Liver (tissue), 9 donors: ENCODE measurements around the gene PHLPP2. TPM values are rescaled to one million over a fixed set of nuclear protein-coding genes. Genes with fewer than 3 reads are reported as not detected.

Experiments used
- DNase-seq: peaks from one replicate; pipeline ENCODE4 v3.0.0-alpha.2; 2017; ENCODE audit warnings: low spot score
- H3K27ac ChIP-seq, 2 donors: one replicate each; pipeline ENCODE4 v1.7.0; 2013; ENCODE audit warnings: inconsistent platforms in 2 of 2, low read length in 2 of 2, control low read depth in 1 of 2, low read depth in 1 of 2, mild to moderate bottlenecking in 1 of 2
- H3K27me3 ChIP-seq, 4 donors: one replicate each; pipeline versions ENCODE4 v1.6.1 to v1.7.0; 2013; ENCODE audit warnings: low read length in 3 of 4, inconsistent platforms in 1 of 4, mild to moderate bottlenecking in 1 of 4, moderate library complexity in 1 of 4; ENCODE audit not compliant: control insufficient read depth in 4 of 4, insufficient read depth in 4 of 4
- H3K36me3 ChIP-seq, 4 donors: one replicate each; pipeline versions ENCODE4 v1.6.1 to v1.7.0; 2013; ENCODE audit warnings: low read length in 3 of 4, mild to moderate bottlenecking in 3 of 4, low read depth in 1 of 4, moderate library complexity in 1 of 4; ENCODE audit not compliant: control insufficient read depth in 4 of 4, insufficient read depth in 3 of 4
- H3K4me1 ChIP-seq, 4 donors: one replicate each; pipeline versions ENCODE4 v1.6.1 to v1.7.0; 2013; ENCODE audit warnings: low read length in 3 of 4, mild to moderate bottlenecking in 3 of 4, moderate library complexity in 1 of 4; ENCODE audit not compliant: control insufficient read depth in 4 of 4, insufficient read depth in 4 of 4
- H3K4me3 ChIP-seq, 3 donors: one replicate each; pipeline versions ENCODE4 v1.6.1 to v1.7.0; 2013; ENCODE audit warnings: low read length in 3 of 3, control low read depth in 1 of 3, low read depth in 1 of 3, mild to moderate bottlenecking in 1 of 3
- H3K9ac ChIP-seq, 2 donors: one replicate each; pipeline ENCODE4 v1.7.0; 2013; ENCODE audit warnings: low read length in 2 of 2, mild to moderate bottlenecking in 2 of 2, moderate library complexity in 2 of 2, control low read depth in 1 of 2, low read depth in 1 of 2
- H3K9me3 ChIP-seq, 4 donors: one replicate each; pipeline versions ENCODE4 v1.6.1 to v1.7.0; 2013; ENCODE audit warnings: low read length in 3 of 4; ENCODE audit not compliant: control insufficient read depth in 4 of 4
- EGR1 ChIP-seq, 2 donors: IDR thresholded peaks; 2 replicates each; pipeline ENCODE4 v1.6.1; 2016 to 2018; ENCODE audit warnings: antibody characterized with exemption in 2 of 2, low read depth in 2 of 2
- FOXA1 ChIP-seq: IDR thresholded peaks from 2 replicates; pipeline ENCODE4 v1.6.1; 2016; ENCODE audit warnings: antibody characterized with exemption
- FOXA2 ChIP-seq: IDR thresholded peaks from 2 replicates; pipeline ENCODE4 v1.6.1; 2016; ENCODE audit warnings: antibody characterized with exemption
- HNF4A ChIP-seq, 2 donors: conservative IDR thresholded peaks; 2 replicates each; pipeline ENCODE4 v1.6.1; 2016; ENCODE audit warnings: antibody characterized with exemption in 2 of 2, mild to moderate bottlenecking in 2 of 2
- HNF4G ChIP-seq: IDR thresholded peaks from 2 replicates; pipeline ENCODE4 v1.6.1; 2016; ENCODE audit warnings: antibody characterized with exemption
- MAX ChIP-seq: IDR thresholded peaks from 2 replicates; pipeline ENCODE4 v1.6.1; 2016; ENCODE audit warnings: antibody characterized with exemption
- RAD21 ChIP-seq, 2 donors: IDR thresholded peaks; 2 replicates each; pipeline ENCODE4 v1.6.1; 2016; ENCODE audit warnings: antibody characterized with exemption in 2 of 2, mild to moderate bottlenecking in 2 of 2
- REST ChIP-seq: IDR thresholded peaks from 2 replicates; pipeline ENCODE4 v1.6.1; 2016; ENCODE audit warnings: antibody characterized with exemption, mild to moderate bottlenecking
- SP1 ChIP-seq: IDR thresholded peaks from 2 replicates; pipeline ENCODE4 v1.6.1; 2018; ENCODE audit warnings: antibody characterized with exemption, mild to moderate bottlenecking
- YY1 ChIP-seq: IDR thresholded peaks from 2 replicates; pipeline ENCODE4 v1.6.1; 2016; ENCODE audit warnings: antibody characterized with exemption, mild to moderate bottlenecking
- ZBTB33 ChIP-seq: IDR thresholded peaks from 2 replicates; pipeline ENCODE4 v1.6.1; 2016; ENCODE audit warnings: antibody characterized with exemption
- WGBS: extraction: QIAGEN DNeasy Blood & Tissue Kit; methylation state at CpG from one replicate; pipeline ENCODE4 v1.1.7; 2013; 5-methylcytosine and 5-hydroxymethylcytosine counted together
- polyA plus RNA-seq, 2 donors: library from polyadenylated mRNA; stranded (reverse) in 1 of 2; unstranded in 1 of 2; fragments of 200-250 nt in 1 of 2; fragments of >200 nt in 1 of 2; fragmentation: Nextera tagmentation in 1 of 2; extraction: Ambion mirVana in 1 of 2; gene quantifications; one replicate each; pipeline versions ENCODE4 v1.2.1 to v1.2.3, GENCODE V29; 2013 to 2015
- total RNA-seq, 2 donors: library from RNA; depleted of rRNA; stranded (reverse); fragments of >200 nt; gene quantifications; one replicate each; pipeline ENCODE4 v1.2.3, GENCODE V29; 2014
- TF ChIP-seq, protein P1 (sequence below): fragments of 150-350 bp; IDR thresholded peaks from 2 replicates; pipeline ENCODE4 v1.5.1; 2017; ENCODE audit warnings: improper control_type of control experiment, low read depth, low read length; ENCODE audit not compliant: missing input control
- TF ChIP-seq, protein P2 (sequence below): IDR thresholded peaks from 2 replicates; pipeline ENCODE4 v1.6.1; 2016; ENCODE audit warnings: antibody characterized with exemption
- donor health status: healthy.
- donor health status: healthy.
- donor health status: healthy.
- donor health status: healthy.
- donor health status: healthy.

Gene PHLPP2
- total and polyA plus RNA-seq, 4 donors, result 1.2 to 7.8 (median 3.9) TPM

DNA sequence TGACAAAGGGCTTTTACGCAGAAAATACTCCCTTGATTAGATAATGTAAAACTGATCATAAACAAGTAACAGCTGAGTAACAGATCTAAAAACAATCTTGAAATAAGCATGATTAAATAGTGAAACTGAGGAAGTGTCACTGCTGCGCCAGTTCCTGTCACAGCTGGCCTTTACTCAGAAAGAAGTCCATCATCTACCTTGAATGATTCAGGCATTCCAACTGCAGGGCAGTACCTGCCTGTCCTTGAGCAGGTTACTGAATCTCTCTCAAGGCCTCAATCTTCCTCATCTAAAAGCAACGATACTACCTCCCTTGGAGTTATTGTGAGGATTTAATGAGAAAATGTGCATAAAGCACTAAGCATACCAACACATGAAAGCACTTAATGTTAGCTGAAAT is 12.7 kb downstream of the PHLPP2 start:
- no peaks in the 10 kb centered on the region for H3K27me3 ChIP-seq
- DNase-seq, result no peak
- TF ChIP-seq YY1 (no peak), SP1 (no peak)
- TF ChIP-seq, protein P1, sequence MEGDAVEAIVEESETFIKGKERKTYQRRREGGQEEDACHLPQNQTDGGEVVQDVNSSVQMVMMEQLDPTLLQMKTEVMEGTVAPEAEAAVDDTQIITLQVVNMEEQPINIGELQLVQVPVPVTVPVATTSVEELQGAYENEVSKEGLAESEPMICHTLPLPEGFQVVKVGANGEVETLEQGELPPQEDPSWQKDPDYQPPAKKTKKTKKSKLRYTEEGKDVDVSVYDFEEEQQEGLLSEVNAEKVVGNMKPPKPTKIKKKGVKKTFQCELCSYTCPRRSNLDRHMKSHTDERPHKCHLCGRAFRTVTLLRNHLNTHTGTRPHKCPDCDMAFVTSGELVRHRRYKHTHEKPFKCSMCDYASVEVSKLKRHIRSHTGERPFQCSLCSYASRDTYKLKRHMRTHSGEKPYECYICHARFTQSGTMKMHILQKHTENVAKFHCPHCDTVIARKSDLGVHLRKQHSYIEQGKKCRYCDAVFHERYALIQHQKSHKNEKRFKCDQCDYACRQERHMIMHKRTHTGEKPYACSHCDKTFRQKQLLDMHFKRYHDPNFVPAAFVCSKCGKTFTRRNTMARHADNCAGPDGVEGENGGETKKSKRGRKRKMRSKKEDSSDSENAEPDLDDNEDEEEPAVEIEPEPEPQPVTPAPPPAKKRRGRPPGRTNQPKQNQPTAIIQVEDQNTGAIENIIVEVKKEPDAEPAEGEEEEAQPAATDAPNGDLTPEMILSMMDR, result no peak
- WGBS, result 78% methylated on average over 3 of the region's 3 CpGs
- H3K36me3 ChIP-seq, result peaks cover 0 to 4% (median 0%) of the 10 kb centered on the region in 4 donors
- H3K9ac ChIP-seq, result no peak overlapping the region
- no peaks in the 10 kb centered on the region for H3K4me1 ChIP-seq
- no peak overlapping the region for H3K27ac ChIP-seq
- H3K9me3 ChIP-seq, result no peaks in the 10 kb centered on the region
- H3K4me3 ChIP-seq, result no peak overlapping the region

- H3K36me3 ChIP-seq, result peaks cover 0 to 2% (median 0%) of the 10 kb centered on the region in 4 donors
- no peak overlapping the region for H3K9ac ChIP-seq
- H3K4me1 ChIP-seq, result no peaks in the 10 kb centered on the region
- DNase-seq, result no peak
- TF ChIP-seq FOXA1, result no peak
- no peak for TF ChIP-seq ZBTB33
- no peak for TF ChIP-seq FOXA2
- no peak for TF ChIP-seq HNF4A (conservative IDR thresholded peaks at IDR 0.05)
- no peak for TF ChIP-seq RAD21 (IDR thresholded peaks at IDR 0.05)
- no peak for TF ChIP-seq YY1
- TF ChIP-seq, protein P1, result no peak
- no peak overlapping the region for H3K4me3 ChIP-seq
- no peaks in the 10 kb centered on the region for H3K27me3 ChIP-seq
- H3K9me3 ChIP-seq, result no peaks in the 10 kb centered on the region
- H3K27ac ChIP-seq, result no peak overlapping the region
- 71% methylated on average over 2 of the region's 2 CpGs for WGBS
Observed at GRCh38 chr16:71709229-71709781, 15.2 kb downstream of the PHLPP2 start.

DNA sequence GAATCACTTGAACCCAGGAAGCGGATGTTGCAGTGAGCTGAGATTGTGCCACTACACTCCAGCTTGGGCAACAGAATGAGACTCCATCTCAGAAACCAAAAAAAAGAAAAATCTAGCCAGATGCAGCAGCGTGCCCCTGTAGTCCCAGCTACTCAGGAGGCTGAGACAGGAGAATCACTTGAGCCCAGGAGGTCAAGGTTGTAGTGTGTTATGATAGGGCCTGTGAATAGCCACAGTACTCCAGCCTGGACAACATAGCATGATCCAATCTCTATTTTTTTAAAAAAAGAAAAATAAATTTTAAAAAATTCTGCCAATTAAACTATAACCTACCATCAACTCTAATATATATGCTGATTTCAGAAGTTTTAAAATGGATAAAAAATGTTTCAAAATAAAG is 15.8 kb downstream of the PHLPP2 start:
- no peaks in the 10 kb centered on the region for H3K36me3 ChIP-seq
- no peak overlapping the region for H3K4me3 ChIP-seq
- H3K9me3 ChIP-seq, result no peaks in the 10 kb centered on the region
- 99% methylated on average over 2 of the region's 2 CpGs for WGBS
- H3K27ac ChIP-seq, result no peak overlapping the region
- TF ChIP-seq SP1, result no peak
- TF ChIP-seq REST, result no peak
- no peak for TF ChIP-seq YY1
- TF ChIP-seq, protein P2, sequence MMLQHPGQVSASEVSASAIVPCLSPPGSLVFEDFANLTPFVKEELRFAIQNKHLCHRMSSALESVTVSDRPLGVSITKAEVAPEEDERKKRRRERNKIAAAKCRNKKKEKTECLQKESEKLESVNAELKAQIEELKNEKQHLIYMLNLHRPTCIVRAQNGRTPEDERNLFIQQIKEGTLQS, result no peak
- TF ChIP-seq EGR1 (IDR thresholded peaks at IDR 0.05; ENCODE audit: low read depth in 2 of 2), result no peak
- TF ChIP-seq HNF4G, result no peak
- TF ChIP-seq ZBTB33, result no peak
- TF ChIP-seq HNF4A (conservative IDR thresholded peaks at IDR 0.05), result no peak
- no peak for TF ChIP-seq MAX
- H3K27me3 ChIP-seq, result no peaks in the 10 kb centered on the region
- DNase-seq, result no peak
- H3K4me1 ChIP-seq, result no peaks in the 10 kb centered on the region
- no peak overlapping the region for H3K9ac ChIP-seq
